Measurements from ENCODE around the gene MKKS. TPM values are rescaled to one million over a fixed set of nuclear protein-coding genes. Genes with fewer than 3 reads are reported as not detected.

MKKS gene
- total RNA-seq, 4 donors from 2014 or later = 4.7 to 15.4 (median 12.9) TPM

- 93 to 95% methylated on average over 12 of the region's 12 CpGs for WGBS, 2 donors
- TF ChIP-seq CTCF (IDR thresholded peaks at IDR 0.05) (no peak), POLR2A (IDR thresholded peaks at IDR 0.05) (no peak)
Observed at GRCh38 chr20:10367943-10368701, 65.9 kb downstream of the MKKS start.

GRCh38 chr20:10367693-10367942 is 66.4 kb downstream of the MKKS start:
- H3K27ac ChIP-seq = no peak overlapping the region
- no peaks in the 10 kb centered on the region for H3K36me3 ChIP-seq
- no peaks in the 10 kb centered on the region for H3K9me3 ChIP-seq
- intact Hi-C loops (cut with DNase I) = no loop called here
- no peak overlapping the region for H3K4me3 ChIP-seq
- DNase-seq = no peak
- no peaks in the 10 kb centered on the region for H3K27me3 ChIP-seq
- TF ChIP-seq CTCF (IDR thresholded peaks at IDR 0.05) = no peak
- TF ChIP-seq POLR2A (IDR thresholded peaks at IDR 0.05) = no peak
- no peaks in the 10 kb centered on the region for H3K4me1 ChIP-seq

More at GRCh38 chr20:10367943-10368701, 65.9 kb downstream of the MKKS start:
- Histone ChIP-seq H3K4me1 (no peaks in the 10 kb centered on the region), H3K27me3 (no peaks in the 10 kb centered on the region), H3K4me3 (no peak overlapping the region), H3K36me3 (no peaks in the 10 kb centered on the region), H3K9me3 (no peaks in the 10 kb centered on the region), H3K27ac (no peak overlapping the region)
- intact Hi-C loops (cut with DNase I) = no loop called here
- DNase-seq = no peak

- Histone ChIP-seq H3K27me3 (no peaks in the 10 kb centered on the region), H3K36me3 (no peaks in the 10 kb centered on the region), H3K4me1 (no peaks in the 10 kb centered on the region), H3K9me3 (no peaks in the 10 kb centered on the region), H3K27ac (no peak overlapping the region), H3K4me3 (no peak overlapping the region)
- WGBS, 2 donors = 78 to 81% methylated on average over 4 of the region's 4 CpGs
- TF ChIP-seq POLR2A (IDR thresholded peaks at IDR 0.05) = no peak
- no peak for TF ChIP-seq CTCF (IDR thresholded peaks at IDR 0.05)
- intact Hi-C loops (cut with DNase I) = no loop called here
- no peak for DNase-seq
Observed at GRCh38 chr20:10366898-10367692, 66.9 kb downstream of the MKKS start.

GRCh38 chr20:10362674-10363073 is 71.3 kb downstream of the MKKS start:
- TF ChIP-seq POLR2A (IDR thresholded peaks at IDR 0.05) (no peak), CTCF (IDR thresholded peaks at IDR 0.05) (no peak)
- 81 to 87% methylated on average over 1 of the region's 1 CpG for WGBS, 2 donors

GRCh38 chr20:10360878-10361277 is 73.1 kb downstream of the MKKS start:
- 69 to 73% methylated on average over 1 of the region's 1 CpG for WGBS, 2 donors
- H3K4me1 ChIP-seq = no peaks in the 10 kb centered on the region

More at GRCh38 chr20:10362674-10363073, 71.3 kb downstream of the MKKS start:
- H3K4me1 ChIP-seq = no peaks in the 10 kb centered on the region
- intact Hi-C loops (cut with DNase I) = no loop called here
- no peak overlapping the region for H3K27ac ChIP-seq
- DNase-seq = no peak
- no peaks in the 10 kb centered on the region for H3K9me3 ChIP-seq
- no peaks in the 10 kb centered on the region for H3K27me3 ChIP-seq
- H3K4me3 ChIP-seq = no peak overlapping the region
- no peaks in the 10 kb centered on the region for H3K36me3 ChIP-seq

More at GRCh38 chr20:10360878-10361277, 73.1 kb downstream of the MKKS start:
- no peak overlapping the region for H3K27ac ChIP-seq
- H3K4me3 ChIP-seq = no peak overlapping the region
- no peaks in the 10 kb centered on the region for H3K27me3 ChIP-seq
- H3K9me3 ChIP-seq = no peaks in the 10 kb centered on the region
- TF ChIP-seq CTCF (IDR thresholded peaks at IDR 0.05) = no peak
- no peak for TF ChIP-seq POLR2A (IDR thresholded peaks at IDR 0.05)
- intact Hi-C loops (cut with DNase I) = no loop called here
- H3K36me3 ChIP-seq = no peaks in the 10 kb centered on the region
- no peak for DNase-seq
